GM18502 (cell line): Measurements from ENCODE around the gene PLXDC2.
"Not testable (repeated sequence)": the region's sequence is repeated elsewhere in the genome, so short reads cannot be mapped to it uniquely, and the experiment has no call there.

Experiments
- ATAC-seq: cut with Tn5 transposase; IDR thresholded peaks from one replicate; pipeline ENCODE4 v1.9.1; 2021; ENCODE audit warnings: mild to moderate bottlenecking; ENCODE audit not compliant: unreplicated experiment, poor library complexity

The PLXDC2 gene

DNA sequence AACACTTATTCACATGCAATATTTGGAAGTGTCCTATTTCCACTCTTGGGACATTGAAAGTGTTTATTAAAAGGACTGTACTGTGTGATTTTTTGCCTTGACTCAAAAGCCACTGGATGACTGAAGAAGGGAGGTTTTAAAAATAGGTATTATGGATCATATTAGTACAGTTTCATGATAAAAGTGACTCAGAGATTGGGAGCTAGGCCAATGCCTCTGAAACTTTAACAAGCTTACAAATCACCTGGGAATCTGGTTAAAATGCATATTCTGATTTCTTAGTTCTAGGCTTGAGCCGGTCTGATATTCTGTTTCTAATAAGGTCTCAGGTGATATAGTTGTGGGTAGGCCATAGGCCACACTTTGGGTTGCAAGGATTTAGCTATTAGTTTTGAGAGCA is 191.2 kb downstream of the PLXDC2 start:
- no peak for ATAC-seq

GRCh38 chr10:20013991-20014750 is 197.9 kb downstream of the PLXDC2 start:
- no peak for ATAC-seq

DNA sequence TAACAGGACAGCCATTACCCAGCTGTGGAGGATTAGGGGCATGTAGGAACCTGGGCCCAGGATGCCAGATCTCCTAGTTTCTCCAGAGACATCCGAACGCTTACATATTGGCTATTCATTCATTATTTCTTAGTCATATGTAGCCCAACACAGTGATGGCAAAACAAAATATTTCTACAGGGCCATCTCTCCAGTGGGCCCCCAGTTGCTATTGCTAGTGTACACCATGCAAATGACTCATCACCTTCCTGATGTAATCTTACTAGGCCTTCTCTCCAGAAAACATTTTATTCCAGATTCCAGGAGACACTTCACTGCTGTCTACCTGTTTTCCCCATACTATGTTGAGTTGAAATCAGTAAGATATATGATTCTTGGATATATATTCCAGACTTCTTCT is 201.7 kb downstream of the PLXDC2 start:
- ATAC-seq: no peak

DNA sequence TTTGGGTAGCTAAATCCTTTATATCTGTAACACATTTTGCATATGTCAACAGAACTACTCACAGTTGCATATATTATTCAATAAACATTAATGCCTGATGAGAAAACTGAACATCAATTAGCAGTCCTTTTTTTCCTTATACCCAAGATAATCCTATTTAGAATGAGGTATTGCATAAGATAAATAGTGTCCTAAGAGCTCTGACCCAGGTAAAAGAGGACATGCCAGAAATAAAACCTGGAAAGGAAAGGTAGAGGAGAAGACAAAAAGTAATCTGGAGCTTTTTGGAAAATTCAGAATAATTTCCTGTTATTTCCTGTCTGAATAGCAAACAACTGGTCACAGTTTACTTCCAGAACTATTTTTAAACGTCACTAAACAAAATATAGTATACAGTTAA is 204.4 kb downstream of the PLXDC2 start:
- ATAC-seq: no peak

- ATAC-seq: no peak
Observed at GRCh38 chr10:20029523-20029922, 213.3 kb downstream of the PLXDC2 start.

- ATAC-seq: no peak
Observed at GRCh38 chr10:20033476-20033875, 217.2 kb downstream of the PLXDC2 start.

GRCh38 chr10:20034732-20035131 is 218.5 kb downstream of the PLXDC2 start:
- no peak for ATAC-seq

GRCh38 chr10:20040012-20040411 is 223.8 kb downstream of the PLXDC2 start:
- ATAC-seq: no peak

- ATAC-seq: no peak
Observed at GRCh38 chr10:20041931-20042330, 225.7 kb downstream of the PLXDC2 start.

GRCh38 chr10:20045100-20045499 is 228.9 kb downstream of the PLXDC2 start:
- ATAC-seq: not testable (repeated sequence)

- ATAC-seq: no peak
Observed at GRCh38 chr10:20048161-20048560, 231.9 kb downstream of the PLXDC2 start.

GRCh38 chr10:20058135-20058534 is 241.9 kb downstream of the PLXDC2 start:
- ATAC-seq: no peak

- no peak for ATAC-seq
Observed at GRCh38 chr10:20059084-20059835, 243.0 kb downstream of the PLXDC2 start.

- no peak for ATAC-seq
Observed at GRCh38 chr10:20065814-20066213, 249.6 kb downstream of the PLXDC2 start.

- no peak for ATAC-seq
Observed at GRCh38 chr10:20073167-20073566, 256.9 kb downstream of the PLXDC2 start.

DNA sequence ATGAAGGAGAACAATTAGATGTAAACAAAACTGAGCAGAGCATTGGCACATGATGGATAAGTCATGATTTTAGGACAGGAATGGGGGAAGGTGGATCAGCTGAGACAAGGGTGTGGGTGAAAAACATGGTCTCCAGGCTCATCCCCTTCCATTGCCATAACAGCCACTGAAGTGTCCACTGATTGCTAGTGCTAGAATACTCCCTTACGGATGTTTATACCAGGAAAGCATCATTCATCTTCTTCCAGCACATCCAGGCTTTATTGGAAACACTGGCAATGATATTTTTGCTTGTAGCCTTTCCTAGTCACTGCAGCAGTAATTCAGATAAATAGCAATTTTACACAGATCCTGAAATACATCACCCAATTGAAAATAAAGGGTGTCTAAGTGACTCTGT is 259.5 kb downstream of the PLXDC2 start:
- no peak for ATAC-seq

DNA sequence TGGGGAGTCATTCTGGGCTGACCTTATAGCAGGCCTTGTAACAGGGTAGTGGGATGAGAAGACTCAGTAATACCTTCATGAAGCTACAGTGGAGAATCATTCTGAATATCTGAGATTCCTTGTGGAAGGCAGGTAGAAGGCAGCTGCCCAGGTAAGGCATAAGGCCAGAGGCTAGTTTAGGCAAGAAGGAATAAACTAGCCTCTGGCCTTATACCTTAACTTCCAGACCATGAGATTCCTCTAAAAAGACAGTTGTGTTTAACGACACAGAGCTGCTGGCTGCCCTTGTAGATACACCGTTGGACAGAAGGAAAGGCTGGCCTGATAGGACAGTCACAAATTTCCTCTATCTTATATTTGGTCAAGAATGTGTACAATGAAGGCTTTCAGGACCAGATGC is 268.2 kb downstream of the PLXDC2 start:
- no peak for ATAC-seq

GRCh38 chr10:20085115-20085514 is 268.9 kb downstream of the PLXDC2 start:
- no peak for ATAC-seq

DNA sequence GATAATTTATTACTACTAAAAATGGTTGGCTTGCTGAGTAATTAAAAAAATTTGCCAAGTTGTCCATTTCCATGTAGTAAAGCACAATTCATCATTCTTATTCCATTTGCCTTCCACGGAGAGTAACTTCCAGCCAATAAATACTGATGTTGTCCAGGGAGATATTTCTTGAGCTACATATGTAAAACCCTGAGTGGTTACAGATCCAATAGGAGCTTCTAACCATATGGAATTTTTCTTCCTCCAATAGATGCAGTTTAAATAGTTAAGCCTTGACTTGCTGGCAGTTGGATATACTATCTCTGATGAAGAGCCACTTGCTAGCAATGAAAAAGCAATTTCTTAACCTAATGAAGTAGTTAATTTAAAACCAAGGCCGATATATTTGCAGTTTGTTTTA is 271.1 kb downstream of the PLXDC2 start:
- no peak for ATAC-seq

DNA sequence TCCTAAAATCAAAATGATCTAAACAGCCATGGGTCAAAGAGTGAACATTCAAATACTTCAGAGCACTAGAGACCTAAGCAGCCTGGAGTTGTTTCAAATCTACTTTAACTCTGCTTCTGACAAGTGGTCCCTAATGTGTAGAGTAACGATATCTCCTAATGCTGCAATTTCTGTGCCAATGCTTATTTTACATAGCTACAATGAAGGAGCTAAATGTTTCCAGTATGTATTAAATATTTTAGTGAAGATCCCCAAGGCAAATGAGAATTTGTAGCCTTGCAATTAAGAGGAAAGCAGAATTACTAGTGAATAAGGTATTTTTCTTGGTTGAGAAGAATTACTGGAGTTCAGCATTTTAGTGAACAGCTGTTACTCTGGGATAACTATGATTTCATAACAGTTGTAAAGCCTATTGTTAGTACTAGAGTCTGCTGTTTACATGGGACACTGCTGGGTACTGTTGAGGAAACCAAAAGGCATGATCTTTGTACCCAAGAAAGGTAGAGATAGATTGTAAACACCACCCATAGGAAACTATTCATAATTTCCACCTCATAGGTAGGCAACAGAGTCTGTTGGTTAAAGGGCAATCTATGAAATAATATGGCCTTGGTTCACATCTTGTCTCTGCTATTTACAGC is 271.9 kb downstream of the PLXDC2 start:
- ATAC-seq: no peak

DNA sequence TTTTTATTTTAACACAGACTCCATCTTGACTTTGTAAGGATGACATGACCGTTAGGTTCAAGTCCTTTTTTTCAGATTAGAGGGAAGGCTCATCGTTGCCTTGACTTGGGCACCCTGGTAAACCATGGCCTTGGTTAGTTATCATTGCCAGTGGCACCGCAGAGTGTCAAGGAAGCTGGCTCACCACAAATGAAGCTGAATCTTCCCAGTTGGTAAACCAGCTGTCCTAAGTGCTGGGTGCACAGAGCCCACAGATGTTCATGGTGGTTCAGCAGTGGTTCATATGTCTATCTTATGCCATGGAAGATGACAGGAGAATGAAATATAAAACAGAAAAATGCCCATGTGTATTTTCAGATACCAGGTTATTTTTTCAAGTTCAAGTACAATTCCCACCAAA is 273.6 kb downstream of the PLXDC2 start:
- ATAC-seq: no peak
